Chondrocyte (in vitro differentiated cells): ENCODE results near the gene DLG2. TPM values are rescaled to one million over a fixed set of nuclear protein-coding genes. Genes with fewer than 3 reads are reported as not detected.
A peak's percentile ranks its signal among the peaks of the same experiment; 100 is the strongest.

Experiments
- DNase-seq: peaks from one replicate; pipeline ENCODE4 v3.0.0; 2021; ENCODE audit warnings: mixed read lengths, low spot score
- H3K27ac Mint-ChIP-seq: one replicate; pipeline ENCODE4 v1.8.0; 2021; ENCODE audit warnings: mild to moderate bottlenecking, moderate library complexity, mixed read lengths; ENCODE audit not compliant: unreplicated experiment
- H3K27me3 Mint-ChIP-seq: 2 replicates; pipeline ENCODE4 v1.8.0; 2021; ENCODE audit warnings: low read depth, mixed read lengths
- H3K36me3 Mint-ChIP-seq: 2 replicates; pipeline ENCODE4 v1.8.0; 2021; ENCODE audit warnings: low read depth, mixed read lengths
- H3K4me1 Mint-ChIP-seq: 2 replicates; pipeline ENCODE4 v1.8.0; 2021; ENCODE audit warnings: low read depth, mild to moderate bottlenecking, mixed read lengths
- H3K4me3 Mint-ChIP-seq: one replicate; pipeline ENCODE4 v1.8.0; 2021; ENCODE audit warnings: mild to moderate bottlenecking, moderate library complexity, mixed read lengths; ENCODE audit not compliant: unreplicated experiment
- H3K9me3 Mint-ChIP-seq: 2 replicates; pipeline ENCODE4 v1.8.0; 2021; ENCODE audit warnings: low read depth, mixed read lengths
- CTCF ChIP-seq: fragments of 200-600 bp; sonication (generic); IDR thresholded peaks from 2 replicates; pipeline ENCODE4 v1.5.0; 2021; ENCODE audit warnings: antibody characterized with exemption, mild to moderate bottlenecking, moderate library complexity
- total RNA-seq: library from RNA; stranded (reverse); gene quantifications from 3 replicates; pipeline ENCODE4 v1.2.1, GENCODE V29; 2021

Gene DLG2
- total RNA-seq, 1 donor from 2014 or later, result 1.3 TPM

DNA sequence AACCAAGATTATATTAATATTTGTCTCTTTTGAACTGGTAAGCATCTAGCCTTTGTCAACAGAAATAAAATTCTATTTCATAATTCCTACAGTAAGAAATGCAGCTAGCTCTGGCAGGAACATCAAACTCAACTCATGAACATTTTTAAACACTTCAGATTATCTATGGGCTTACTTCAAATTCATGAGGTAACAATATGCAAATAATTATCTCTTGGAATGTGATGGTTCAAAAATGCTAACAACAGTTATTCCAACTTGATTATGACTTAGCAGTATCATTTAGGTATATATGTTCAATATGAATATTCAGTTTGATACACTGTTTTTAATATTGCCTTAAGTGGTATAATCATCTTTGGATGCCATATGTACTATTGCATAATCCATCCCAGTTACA lies 1237.4 kb downstream of the DLG2 start:
- Mint-ChIP-seq H3K4me3 (no peak overlapping the region), H3K36me3 (no peaks in the 10 kb centered on the region), H3K4me1 (no peaks in the 10 kb centered on the region), H3K9me3 (no peaks in the 10 kb centered on the region), H3K27ac (no peak overlapping the region), H3K27me3 (peaks cover 13% of the 10 kb centered on the region)
- no peak for DNase-seq
- TF ChIP-seq CTCF, result no peak

DNA sequence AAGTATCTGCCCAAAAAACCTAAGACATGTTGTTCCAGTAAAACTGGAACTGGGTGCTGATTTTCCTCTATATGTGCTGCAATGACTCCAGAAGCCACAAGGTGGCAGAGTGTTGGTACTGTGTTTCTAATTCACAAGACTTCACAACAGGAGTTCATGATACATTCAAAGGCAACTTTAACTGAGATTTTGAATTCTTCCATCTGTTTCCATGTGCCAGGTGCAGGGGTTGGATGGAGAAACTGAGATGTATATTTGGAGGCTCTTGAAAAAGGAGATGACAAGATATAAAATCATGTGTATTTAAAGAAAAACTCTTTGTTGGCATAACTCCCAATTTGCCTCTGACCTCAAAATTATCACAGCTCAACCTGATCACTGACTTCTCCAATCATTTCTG lies 1242.4 kb downstream of the DLG2 start:
- Mint-ChIP-seq H3K9me3 (no peaks in the 10 kb centered on the region), H3K27me3 (peaks cover 15% of the 10 kb centered on the region), H3K27ac (no peak overlapping the region), H3K4me1 (no peaks in the 10 kb centered on the region), H3K4me3 (no peak overlapping the region), H3K36me3 (no peaks in the 10 kb centered on the region)
- DNase-seq, result no peak
- peak; percentile 85 for TF ChIP-seq CTCF

- H3K27ac Mint-ChIP-seq, result no peak overlapping the region
- H3K4me1 Mint-ChIP-seq, result no peaks in the 10 kb centered on the region
- no peak for DNase-seq
- no peaks in the 10 kb centered on the region for H3K36me3 Mint-ChIP-seq
- TF ChIP-seq CTCF, result no peak
- no peak overlapping the region for H3K4me3 Mint-ChIP-seq
- H3K27me3 Mint-ChIP-seq, result peaks cover 15% of the 10 kb centered on the region
- H3K9me3 Mint-ChIP-seq, result no peaks in the 10 kb centered on the region
These were observed 1243.6 kb downstream of the DLG2 start for GRCh38 chr11:84383576-84383975.

- TF ChIP-seq CTCF, result no peak
- Mint-ChIP-seq H3K27ac (no peak overlapping the region), H3K4me1 (no peaks in the 10 kb centered on the region), H3K4me3 (no peak overlapping the region), H3K9me3 (no peaks in the 10 kb centered on the region), H3K27me3 (peaks cover 6% of the 10 kb centered on the region), H3K36me3 (no peaks in the 10 kb centered on the region)
- no peak for DNase-seq
These were observed 1245.5 kb downstream of the DLG2 start for GRCh38 chr11:84381666-84382065.

- H3K36me3 Mint-ChIP-seq, result no peaks in the 10 kb centered on the region
- no peak overlapping the region for H3K27ac Mint-ChIP-seq
- peaks cover 8% of the 10 kb centered on the region for H3K27me3 Mint-ChIP-seq
- no peak overlapping the region for H3K4me3 Mint-ChIP-seq
- no peak for DNase-seq
- H3K9me3 Mint-ChIP-seq, result no peaks in the 10 kb centered on the region
- no peaks in the 10 kb centered on the region for H3K4me1 Mint-ChIP-seq
- TF ChIP-seq CTCF, result no peak
These were observed 1254.7 kb downstream of the DLG2 start for GRCh38 chr11:84372381-84372950.
